Measurements from ENCODE around the gene HCN4.

- TF ChIP-seq, protein P1, sequence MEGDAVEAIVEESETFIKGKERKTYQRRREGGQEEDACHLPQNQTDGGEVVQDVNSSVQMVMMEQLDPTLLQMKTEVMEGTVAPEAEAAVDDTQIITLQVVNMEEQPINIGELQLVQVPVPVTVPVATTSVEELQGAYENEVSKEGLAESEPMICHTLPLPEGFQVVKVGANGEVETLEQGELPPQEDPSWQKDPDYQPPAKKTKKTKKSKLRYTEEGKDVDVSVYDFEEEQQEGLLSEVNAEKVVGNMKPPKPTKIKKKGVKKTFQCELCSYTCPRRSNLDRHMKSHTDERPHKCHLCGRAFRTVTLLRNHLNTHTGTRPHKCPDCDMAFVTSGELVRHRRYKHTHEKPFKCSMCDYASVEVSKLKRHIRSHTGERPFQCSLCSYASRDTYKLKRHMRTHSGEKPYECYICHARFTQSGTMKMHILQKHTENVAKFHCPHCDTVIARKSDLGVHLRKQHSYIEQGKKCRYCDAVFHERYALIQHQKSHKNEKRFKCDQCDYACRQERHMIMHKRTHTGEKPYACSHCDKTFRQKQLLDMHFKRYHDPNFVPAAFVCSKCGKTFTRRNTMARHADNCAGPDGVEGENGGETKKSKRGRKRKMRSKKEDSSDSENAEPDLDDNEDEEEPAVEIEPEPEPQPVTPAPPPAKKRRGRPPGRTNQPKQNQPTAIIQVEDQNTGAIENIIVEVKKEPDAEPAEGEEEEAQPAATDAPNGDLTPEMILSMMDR (conservative IDR thresholded peaks at IDR 0.05; ENCODE audit: low read depth, low read length): no peak
- no peak for TF ChIP-seq EZH2 (IDR thresholded peaks at IDR 0.05; ENCODE audit: borderline replicate concordance, low read depth, low read length, poor library complexity, severe bottlenecking)
Measured at GRCh38 chr15:73298522-73299245, 70.1 kb downstream of the HCN4 start.

All from A673 (cell line).